GM21786 (cell line): ENCODE results near the gene SNX18.

ENCODE experiments used
- ATAC-seq: cut with Tn5 transposase; IDR thresholded peaks from one replicate; pipeline ENCODE4 v1.9.1; 2021; ENCODE audit not compliant: unreplicated experiment

SNX18 gene

DNA sequence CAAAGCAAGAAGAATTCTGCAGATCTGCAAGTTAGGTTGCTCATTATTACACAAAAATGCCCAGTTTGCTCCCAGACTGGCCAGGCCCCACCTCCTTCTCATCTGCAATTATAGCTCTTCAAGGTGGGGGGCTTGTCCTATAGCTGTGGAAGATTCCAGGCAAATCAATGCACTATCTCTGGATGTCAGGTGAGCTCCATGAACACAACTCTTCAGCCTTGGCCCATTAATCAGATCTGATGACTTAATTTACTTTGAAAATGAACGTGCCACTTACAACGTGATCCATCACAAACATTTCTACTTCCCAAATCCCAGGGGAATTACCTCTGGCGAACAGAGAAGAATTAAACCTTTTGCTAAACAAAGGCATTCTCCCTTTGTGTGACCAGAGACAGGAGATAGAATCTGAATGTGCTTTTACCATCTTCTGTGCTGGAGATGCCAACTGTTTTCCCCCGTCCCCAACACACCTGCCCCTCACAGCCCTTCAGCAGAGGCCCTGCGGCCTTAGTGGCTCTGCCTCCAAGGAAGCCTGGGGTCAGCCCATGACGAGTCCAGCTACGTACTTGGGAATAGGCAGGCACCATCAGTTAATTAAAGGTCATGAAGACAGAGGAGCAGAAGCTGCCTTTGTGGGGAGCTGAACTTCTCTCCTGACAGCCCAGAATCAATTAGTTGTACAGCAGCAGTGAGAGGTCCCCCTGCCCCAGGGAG is 60.5 kb downstream of the SNX18 start:
- no peak for ATAC-seq

DNA sequence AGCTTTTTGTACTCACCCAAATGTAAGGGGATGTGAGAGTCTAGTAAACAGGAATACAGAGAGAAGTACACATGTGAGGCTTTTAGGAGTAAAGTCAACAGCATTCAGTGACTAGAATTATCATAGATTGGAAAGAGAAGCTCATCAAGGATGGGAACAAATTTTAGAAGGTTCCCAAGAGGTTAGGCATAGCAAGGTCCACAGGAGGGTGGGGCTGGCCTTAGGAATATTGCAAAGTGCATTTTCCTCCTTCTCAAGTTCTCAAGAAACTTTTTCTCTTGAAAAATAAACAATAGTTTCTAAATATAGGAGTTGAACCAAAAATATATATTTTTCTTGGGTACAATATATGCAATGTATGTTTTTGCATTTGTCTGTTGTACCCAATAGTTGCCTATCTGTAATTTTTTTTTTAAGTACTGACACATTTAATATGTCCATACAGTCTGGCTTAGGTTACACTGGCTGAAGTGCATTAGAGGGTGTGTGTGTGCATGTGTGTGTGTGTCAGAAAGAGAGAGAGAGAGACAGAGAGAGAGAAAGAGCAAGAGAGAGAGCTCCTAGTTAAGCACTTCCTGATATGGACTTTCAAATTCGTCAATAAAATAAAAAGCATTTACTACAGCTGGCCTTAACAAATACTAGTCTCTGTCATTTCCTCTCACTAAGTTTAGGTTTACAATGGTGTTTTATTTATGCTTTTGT is 62.2 kb downstream of the SNX18 start:
- ATAC-seq, result no peak

DNA sequence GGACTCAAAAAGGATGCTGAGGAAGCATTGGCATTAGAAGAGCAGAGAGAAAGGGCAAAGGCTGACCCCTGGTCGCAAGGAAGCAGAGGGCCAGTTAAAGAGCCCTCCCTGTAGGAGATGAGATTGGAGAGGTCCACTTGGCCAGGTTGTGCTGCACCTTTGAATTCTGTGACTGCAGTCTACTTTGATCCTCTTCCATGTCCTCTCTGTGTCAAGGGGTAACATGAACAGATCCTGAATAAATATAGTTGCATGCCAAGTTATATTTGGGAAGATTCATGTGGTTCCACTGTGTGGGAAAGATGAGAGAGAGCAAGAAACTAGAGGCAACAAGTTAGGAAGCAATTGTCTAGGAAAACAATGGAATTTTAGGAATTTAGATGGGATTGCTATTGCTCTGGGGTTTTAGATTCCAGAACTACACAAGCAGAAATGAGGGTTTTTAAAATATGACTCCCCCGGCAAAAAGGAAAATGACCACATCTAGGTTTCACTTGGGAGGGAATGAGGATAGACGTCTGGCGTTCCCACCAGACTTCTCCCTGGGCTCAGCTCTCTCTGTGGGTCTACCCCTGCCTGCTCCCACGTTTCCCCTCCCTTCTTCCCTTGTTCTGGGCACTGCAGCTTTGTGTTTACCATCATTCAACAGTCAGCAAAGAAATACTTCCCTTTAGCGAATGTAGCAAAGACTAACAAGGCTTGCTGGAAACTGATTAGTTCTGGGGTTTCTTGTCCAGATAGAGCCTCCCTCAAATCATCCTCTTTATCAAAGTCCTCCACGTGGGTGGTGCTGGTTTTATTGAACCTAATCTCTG is 63.6 kb downstream of the SNX18 start:
- ATAC-seq, result no peak

DNA sequence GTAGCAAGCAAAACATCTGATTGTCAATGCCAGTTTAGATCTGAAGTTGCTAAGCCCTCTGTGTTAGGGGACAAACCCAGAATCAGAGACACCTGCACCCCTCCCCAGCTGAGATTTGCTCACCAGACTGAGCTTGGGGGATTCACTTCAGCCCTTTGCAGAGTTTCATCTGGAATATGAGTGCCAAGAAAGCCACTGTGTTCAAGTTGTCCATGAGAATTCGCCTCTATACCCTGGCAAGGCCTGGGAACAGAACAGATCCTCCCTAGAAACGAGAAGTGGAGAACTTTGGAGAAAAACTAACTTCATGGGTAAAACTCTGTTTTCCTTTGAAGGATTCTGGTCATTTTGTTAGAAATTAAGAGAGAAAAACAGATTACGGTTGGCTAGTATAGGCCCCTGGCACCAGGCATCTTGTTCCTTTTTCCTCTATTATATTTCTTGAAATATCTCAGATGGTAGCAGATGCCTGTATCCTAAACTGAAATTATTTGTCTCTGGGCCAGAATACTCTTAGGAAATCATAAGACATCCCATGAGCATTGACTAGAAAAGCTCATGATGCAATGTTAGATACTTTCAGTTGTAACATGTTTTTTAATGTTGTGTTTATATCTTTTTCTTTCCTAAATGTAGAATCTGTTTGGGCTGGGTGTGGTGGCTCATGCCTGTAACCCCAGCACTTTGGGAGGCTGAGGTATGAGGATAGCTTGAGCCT is 64.4 kb downstream of the SNX18 start:
- ATAC-seq, result no peak

DNA sequence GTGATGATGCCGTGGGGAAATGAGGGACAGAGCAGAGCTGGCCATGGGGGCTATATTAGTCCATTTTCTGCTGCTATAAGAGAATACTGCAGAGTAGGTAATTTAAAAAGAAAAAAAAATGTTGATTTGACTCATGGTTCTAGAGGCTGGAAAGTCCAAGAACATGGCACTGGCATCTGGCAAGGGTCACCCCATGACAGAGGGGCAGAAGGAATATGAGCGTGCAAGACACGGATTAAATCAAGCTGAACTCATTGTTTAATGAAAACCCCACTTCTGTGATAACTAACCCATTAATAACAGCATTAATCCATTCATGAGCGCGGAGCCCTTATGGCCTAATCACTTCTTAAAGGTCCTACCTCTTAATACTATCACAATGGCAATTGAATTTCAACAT is 68.8 kb downstream of the SNX18 start:
- no peak for ATAC-seq

DNA sequence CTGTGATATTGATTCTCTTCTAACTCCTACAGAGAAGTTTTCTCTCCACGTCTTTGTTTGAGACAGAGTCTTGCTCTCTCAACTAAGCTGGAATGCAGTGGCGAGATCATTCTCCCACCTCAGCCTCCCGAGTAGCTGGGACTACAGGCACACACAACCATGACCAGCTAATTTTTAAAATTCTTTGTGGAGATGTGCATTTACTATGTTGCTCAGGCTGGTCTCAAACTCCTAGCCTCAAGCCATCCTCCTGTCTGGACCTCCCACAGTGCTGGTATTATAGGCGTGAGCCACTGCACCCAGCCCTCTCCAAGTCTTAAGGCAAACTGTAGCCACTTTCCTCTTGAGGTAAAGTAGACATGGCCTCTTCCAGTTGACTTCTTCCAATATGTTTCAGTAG is 72.2 kb downstream of the SNX18 start:
- no peak for ATAC-seq

DNA sequence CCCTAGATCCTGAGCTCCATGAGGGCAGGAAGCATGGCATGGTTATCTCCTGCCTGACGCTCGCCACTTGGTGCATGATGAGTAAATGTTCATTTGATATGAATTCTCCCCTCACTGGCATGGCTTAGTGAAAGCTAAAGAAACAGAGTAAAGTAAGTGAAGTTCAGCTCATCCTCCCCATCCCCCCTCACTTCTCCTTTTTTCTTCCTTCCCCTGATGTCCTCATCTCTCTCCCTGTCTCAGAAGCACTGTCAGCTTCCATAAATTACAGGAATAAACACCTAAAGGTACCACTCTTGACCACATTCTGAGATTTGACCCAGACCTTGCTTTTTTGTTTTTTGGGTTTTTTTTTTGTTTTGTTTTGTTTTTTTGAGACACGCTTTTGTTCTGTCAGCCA is 73.3 kb downstream of the SNX18 start:
- ATAC-seq, result no peak

DNA sequence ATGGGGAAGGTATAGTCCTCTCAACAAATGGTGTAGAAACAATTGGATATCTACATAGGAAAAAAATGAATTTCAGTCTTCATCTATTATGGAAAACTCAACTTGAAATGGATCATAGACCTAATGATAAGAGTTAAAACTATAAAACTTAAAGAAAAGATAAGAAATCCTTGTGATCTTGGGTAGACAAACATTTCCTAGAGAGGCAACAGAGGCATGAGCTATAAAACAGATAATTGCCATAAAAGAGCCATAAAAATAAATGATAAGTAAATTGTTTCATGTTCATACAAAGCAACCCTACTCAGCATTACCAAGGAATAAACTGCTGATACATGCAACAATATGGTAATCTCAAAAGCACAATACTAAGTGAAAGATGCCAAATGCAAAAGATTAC is 76.2 kb downstream of the SNX18 start:
- ATAC-seq, result no peak

DNA sequence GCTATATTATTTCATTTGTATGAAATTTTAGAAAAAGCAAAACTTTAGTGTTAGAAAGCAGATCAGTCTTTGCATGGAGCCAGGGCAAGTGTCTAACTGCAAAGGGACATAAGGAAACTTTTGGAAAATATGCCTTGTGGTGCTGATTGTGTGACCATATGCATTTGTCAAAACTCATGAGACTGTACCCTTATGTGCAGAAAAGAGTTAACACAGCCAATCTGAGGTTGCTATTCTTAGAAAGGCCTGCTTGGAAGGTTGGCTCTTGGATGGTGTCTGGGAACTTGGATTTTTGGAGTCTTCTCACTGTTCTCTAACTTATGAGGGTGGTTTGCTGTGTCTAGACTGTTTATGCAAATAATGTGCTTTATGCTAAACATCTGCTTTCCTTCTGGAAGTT is 76.6 kb downstream of the SNX18 start:
- no peak for ATAC-seq

DNA sequence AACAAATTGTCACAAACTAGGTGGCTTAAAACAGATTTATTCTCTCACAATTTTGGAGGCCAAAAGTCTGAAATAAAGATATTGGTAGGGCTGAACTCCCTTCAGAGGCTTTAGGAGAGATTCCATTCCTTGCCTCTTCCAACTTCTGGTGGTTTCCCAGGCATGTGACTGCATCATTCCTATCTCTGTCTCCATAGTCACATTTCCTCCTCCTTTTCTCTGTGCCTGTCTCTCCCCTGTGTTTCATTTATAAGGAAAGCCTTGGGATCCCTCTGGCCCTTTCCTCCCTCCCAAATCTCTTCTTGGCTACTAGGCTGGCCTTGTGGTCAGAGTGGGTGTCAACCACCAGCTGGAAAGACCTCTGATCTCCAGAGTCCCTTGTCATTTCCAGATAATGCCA is 78.2 kb downstream of the SNX18 start:
- ATAC-seq, result no peak
